Endodermal cell (in vitro differentiated cells): ENCODE data around the gene IGFN1. TPM values are rescaled to one million over a fixed set of nuclear protein-coding genes. Genes with fewer than 3 reads are reported as not detected.
"Not testable (repeated sequence)": the region's sequence is repeated elsewhere in the genome, so short reads cannot be mapped to it uniquely, and the experiment has no call there.

ENCODE experiments used
- DNase-seq: peaks from one replicate; pipeline ENCODE4 v3.0.0-alpha.2; 2017
- H3K27ac ChIP-seq: 2 replicates; pipeline ENCODE4 v1.5.1; 2013; ENCODE audit warnings: mild to moderate bottlenecking, low read depth, low read length, moderate library complexity
- H3K27me3 ChIP-seq: 2 replicates; pipeline ENCODE4 v1.6.1; 2013; ENCODE audit warnings: mild to moderate bottlenecking, low read length, moderate library complexity; ENCODE audit not compliant: insufficient read depth, control insufficient read depth, poor library complexity, severe bottlenecking
- H3K36me3 ChIP-seq: 2 replicates; pipeline ENCODE4 v1.7.0; 2013; ENCODE audit warnings: mild to moderate bottlenecking, low read length, moderate library complexity; ENCODE audit not compliant: control insufficient read depth, insufficient read depth
- H3K4me1 ChIP-seq: one replicate; pipeline ENCODE4 v1.7.0; 2013; ENCODE audit warnings: low read length; ENCODE audit not compliant: control insufficient read depth, insufficient read depth
- H3K4me3 ChIP-seq: 2 replicates; pipeline ENCODE4 v1.5.1; 2013; ENCODE audit warnings: mild to moderate bottlenecking, low read length, moderate library complexity
- H3K9ac ChIP-seq: 2 replicates; pipeline ENCODE4 v1.6.1; 2013; ENCODE audit warnings: mild to moderate bottlenecking, low read length, moderate library complexity; ENCODE audit not compliant: poor library complexity, severe bottlenecking; ENCODE audit errors: extremely low read depth
- H3K9me3 ChIP-seq: 2 replicates; pipeline ENCODE4 v1.6.1; 2013; ENCODE audit warnings: mild to moderate bottlenecking, low read length, moderate library complexity; ENCODE audit not compliant: control insufficient read depth
- H3K27ac Mint-ChIP-seq: 2 replicates; pipeline ENCODE4 v1.8.0; 2020; ENCODE audit warnings: mixed read lengths
- H3K27me3 Mint-ChIP-seq: 2 replicates; pipeline ENCODE4 v1.8.0; 2021; ENCODE audit warnings: mild to moderate bottlenecking, mixed read lengths; ENCODE audit not compliant: insufficient read depth
- H3K36me3 Mint-ChIP-seq: 2 replicates; pipeline ENCODE4 v1.8.0; 2020; ENCODE audit warnings: low read depth, mixed read lengths
- H3K4me1 Mint-ChIP-seq: 2 replicates; pipeline ENCODE4 v1.8.0; 2020; ENCODE audit warnings: mixed read lengths
- H3K4me3 Mint-ChIP-seq: 2 replicates; pipeline ENCODE4 v1.8.0; 2020; ENCODE audit warnings: mild to moderate bottlenecking, moderate library complexity, mixed read lengths
- H3K9me3 Mint-ChIP-seq: 2 replicates; pipeline ENCODE4 v1.8.0; 2020; ENCODE audit warnings: mild to moderate bottlenecking, mixed read lengths
- WGBS, 2 experiments: methylation state at CpG; one replicate each; pipeline versions ENCODE4 v1.1.5 to v1.1.7; 2013; ENCODE audit warnings: missing lambda C conversion rate in 2 of 2, mixed read lengths in 1 of 2; ENCODE audit not compliant: insufficient coverage in 1 of 2, insufficient read length in 1 of 2; 5-methylcytosine and 5-hydroxymethylcytosine counted together
- total RNA-seq, 2 donors: library from RNA; stranded (reverse); fragmentation: NEBNext Ultra II Directional in 1 of 2; extraction: Animal tissue kit (Norgen Biotek cat#: 25700) in 1 of 2; gene quantifications; 2 replicates in 1 of 2; 3 replicates in 1 of 2; pipeline ENCODE4 v1.2.1, GENCODE V29; 2021
- TF ChIP-seq, protein P1 (sequence below): fragments of 200-600 bp; sonication (generic); conservative IDR thresholded peaks from 2 replicates; pipeline ENCODE4 v1.5.0; 2021; ENCODE audit warnings: antibody characterized with exemption, mild to moderate bottlenecking

Gene IGFN1
- total RNA-seq, 2 donors from 2014 or later: not detected

DNA sequence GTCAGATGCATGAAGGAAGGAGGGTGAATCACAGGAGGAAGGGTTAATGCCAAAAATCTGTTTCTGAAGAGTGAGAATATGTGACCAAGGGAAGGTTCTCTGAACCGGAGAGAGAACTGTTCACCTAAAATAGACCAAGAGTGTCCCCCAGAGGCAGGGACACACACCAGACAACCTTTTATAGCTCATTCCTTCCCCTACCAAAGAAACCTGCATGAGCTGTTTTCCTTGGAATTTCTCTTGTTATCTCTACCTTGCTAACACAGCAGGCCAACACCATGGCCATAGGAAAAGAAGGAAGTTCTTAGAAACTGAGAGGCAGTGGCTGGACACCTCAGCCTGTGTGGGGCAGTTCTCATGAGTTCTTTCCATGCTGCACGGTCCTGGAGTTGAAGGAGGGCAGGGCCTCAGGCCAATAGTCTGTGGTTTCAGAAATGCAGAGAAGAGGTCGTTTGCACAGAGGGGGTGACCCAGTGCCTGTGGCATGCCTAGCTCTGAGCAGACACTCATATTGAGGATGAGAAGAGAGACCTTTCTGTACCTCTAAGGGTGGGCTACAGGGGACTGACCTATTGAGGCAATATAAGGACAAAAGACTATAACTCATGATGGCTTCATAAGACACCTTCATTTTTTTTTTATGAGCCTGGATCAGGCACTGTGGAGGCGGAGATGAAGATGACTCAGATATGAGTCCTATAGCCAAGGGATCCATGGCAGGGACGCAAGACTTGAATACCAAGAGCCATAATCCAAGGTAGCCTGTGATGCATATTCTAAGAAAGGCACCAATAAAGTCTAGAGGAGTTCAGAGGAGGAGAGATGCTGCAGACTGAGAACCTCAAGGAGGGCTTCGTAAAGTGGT lies 39.4 kb downstream of the IGFN1 start:
- peak overlapping the region; percentile 80 for H3K27ac Mint-ChIP-seq
- H3K27ac ChIP-seq: no peak overlapping the region
- H3K36me3 Mint-ChIP-seq: no peaks in the 10 kb centered on the region
- WGBS, 2 experiments: 77 to 84% methylated on average over 4 to 6 of the region's 6 CpGs
- H3K4me3 ChIP-seq: no peak overlapping the region
- no peaks in the 10 kb centered on the region for H3K36me3 ChIP-seq
- peak; percentile 52 for DNase-seq
- H3K4me3 Mint-ChIP-seq: no peak overlapping the region
- no peaks in the 10 kb centered on the region for H3K27me3 ChIP-seq
- H3K27me3 Mint-ChIP-seq: peaks cover 10% of the 10 kb centered on the region
- H3K4me1 ChIP-seq: no peaks in the 10 kb centered on the region
- TF ChIP-seq, protein P1, sequence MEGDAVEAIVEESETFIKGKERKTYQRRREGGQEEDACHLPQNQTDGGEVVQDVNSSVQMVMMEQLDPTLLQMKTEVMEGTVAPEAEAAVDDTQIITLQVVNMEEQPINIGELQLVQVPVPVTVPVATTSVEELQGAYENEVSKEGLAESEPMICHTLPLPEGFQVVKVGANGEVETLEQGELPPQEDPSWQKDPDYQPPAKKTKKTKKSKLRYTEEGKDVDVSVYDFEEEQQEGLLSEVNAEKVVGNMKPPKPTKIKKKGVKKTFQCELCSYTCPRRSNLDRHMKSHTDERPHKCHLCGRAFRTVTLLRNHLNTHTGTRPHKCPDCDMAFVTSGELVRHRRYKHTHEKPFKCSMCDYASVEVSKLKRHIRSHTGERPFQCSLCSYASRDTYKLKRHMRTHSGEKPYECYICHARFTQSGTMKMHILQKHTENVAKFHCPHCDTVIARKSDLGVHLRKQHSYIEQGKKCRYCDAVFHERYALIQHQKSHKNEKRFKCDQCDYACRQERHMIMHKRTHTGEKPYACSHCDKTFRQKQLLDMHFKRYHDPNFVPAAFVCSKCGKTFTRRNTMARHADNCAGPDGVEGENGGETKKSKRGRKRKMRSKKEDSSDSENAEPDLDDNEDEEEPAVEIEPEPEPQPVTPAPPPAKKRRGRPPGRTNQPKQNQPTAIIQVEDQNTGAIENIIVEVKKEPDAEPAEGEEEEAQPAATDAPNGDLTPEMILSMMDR: peak; percentile 59
- H3K9ac ChIP-seq: no peak overlapping the region
- no peaks in the 10 kb centered on the region for H3K9me3 ChIP-seq
- peaks cover 8% of the 10 kb centered on the region for H3K9me3 Mint-ChIP-seq
- H3K4me1 Mint-ChIP-seq: peaks cover 6% of the 10 kb centered on the region

DNA sequence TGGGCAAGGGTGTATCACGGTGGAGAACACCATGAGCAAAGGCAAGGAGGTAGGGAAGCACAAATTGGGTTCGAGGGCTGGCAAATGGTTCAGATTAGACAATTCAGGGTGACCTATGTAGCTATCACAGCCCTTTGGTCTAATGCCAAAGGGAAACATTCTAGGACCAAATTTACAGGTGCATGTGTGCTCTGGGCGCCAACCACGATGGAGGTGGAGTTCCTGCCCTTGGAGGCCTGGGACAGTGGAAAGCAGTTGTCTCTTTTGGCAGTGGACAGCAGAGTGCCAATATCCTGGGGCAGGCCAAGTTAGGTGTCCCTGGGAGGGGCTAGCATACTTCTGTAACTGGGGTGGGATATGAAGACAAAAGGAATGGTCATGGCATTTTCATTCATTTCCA lies 40.1 kb downstream of the IGFN1 start:
- Histone ChIP-seq H3K27ac (no peak overlapping the region), H3K36me3 (no peaks in the 10 kb centered on the region), H3K9me3 (no peaks in the 10 kb centered on the region), H3K4me1 (no peaks in the 10 kb centered on the region), H3K27me3 (no peaks in the 10 kb centered on the region), H3K4me3 (no peak overlapping the region), H3K9ac (no peak overlapping the region)
- Mint-ChIP-seq H3K36me3 (no peaks in the 10 kb centered on the region), H3K4me1 (peaks cover 6% of the 10 kb centered on the region), H3K27ac (no peak overlapping the region), H3K4me3 (no peak overlapping the region), H3K27me3 (peaks cover 10% of the 10 kb centered on the region), H3K9me3 (peaks cover 8% of the 10 kb centered on the region)
- WGBS, 2 experiments: 85 to 91% methylated on average over 3 to 4 of the region's 4 CpGs
- TF ChIP-seq, protein P1: no peak
- DNase-seq: no peak

DNA sequence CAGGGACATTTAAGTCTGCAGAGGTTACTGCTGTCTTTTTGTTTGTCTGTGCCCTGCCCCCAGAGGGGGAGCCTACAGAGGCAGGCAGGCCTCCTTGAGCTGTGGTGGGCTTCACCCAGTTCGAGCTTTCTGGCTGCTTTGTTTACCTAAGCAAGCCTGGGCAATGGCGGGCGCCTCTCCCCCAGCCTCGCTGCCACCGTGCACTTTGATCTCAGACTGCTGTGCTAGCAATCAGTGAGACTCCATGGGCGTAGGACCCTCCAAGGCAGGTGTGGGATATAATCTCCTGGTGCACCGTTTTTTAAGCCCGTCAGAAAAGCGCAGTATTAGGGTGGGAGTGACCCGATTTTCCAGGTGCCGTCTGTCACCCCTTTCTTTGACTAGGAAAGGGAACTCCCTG lies 49.0 kb downstream of the IGFN1 start:
- not testable (repeated sequence) for H3K27ac Mint-ChIP-seq, H3K36me3 ChIP-seq, DNase-seq, H3K9me3 ChIP-seq, H3K4me3 Mint-ChIP-seq, H3K4me3 ChIP-seq, H3K36me3 Mint-ChIP-seq, H3K4me1 ChIP-seq, H3K27ac ChIP-seq, H3K9ac ChIP-seq, H3K4me1 Mint-ChIP-seq
- WGBS, 2 experiments: 82 to 100% methylated on average over 3 to 9 of the region's 11 CpGs
- H3K27me3 Mint-ChIP-seq: peaks cover 19% of the 10 kb centered on the region
- H3K9me3 Mint-ChIP-seq: peaks cover 21% of the 10 kb centered on the region
- peaks cover 22% of the 10 kb centered on the region for H3K27me3 ChIP-seq
